SJCRH30 (cell line): Measurements from ENCODE around the gene TIE1. TPM values are rescaled to one million over a fixed set of nuclear protein-coding genes. Genes with fewer than 3 reads are reported as not detected.

Experiments
- DNase-seq, 2 experiments: peaks; one replicate each; pipeline ENCODE4 v3.0.0-alpha.2; 2015 to 2020
- H3K27ac ChIP-seq: fragments of 250-450 bp; sonication (Bioruptor Pico); 2 replicates; pipeline ENCODE4 v1.5.1; 2020; ENCODE audit warnings: mild to moderate bottlenecking, moderate library complexity
- H3K27me3 ChIP-seq: fragments of 250-450 bp; sonication (Bioruptor Pico); 2 replicates; pipeline ENCODE4 v1.5.1; 2020; ENCODE audit warnings: mild to moderate bottlenecking, moderate library complexity
- H3K36me3 ChIP-seq: fragments of 250-450 bp; sonication (Bioruptor Pico); 2 replicates; pipeline ENCODE4 v1.5.1; 2020; ENCODE audit warnings: mild to moderate bottlenecking, moderate library complexity
- H3K4me1 ChIP-seq: fragments of 250-450 bp; sonication (Bioruptor Pico); 2 replicates; pipeline ENCODE4 v1.5.1; 2020; ENCODE audit warnings: mild to moderate bottlenecking, moderate library complexity
- H3K4me3 ChIP-seq: fragments of 250-450 bp; sonication (Bioruptor Pico); 2 replicates; pipeline ENCODE4 v1.5.1; 2020; ENCODE audit warnings: mild to moderate bottlenecking, moderate library complexity
- H3K9me3 ChIP-seq: fragments of 250-450 bp; sonication (Bioruptor Pico); replicated peaks from 2 replicates; pipeline ENCODE4 v1.5.1; 2020; ENCODE audit warnings: mild to moderate bottlenecking, moderate library complexity
- total RNA-seq: library from RNA; depleted of rRNA; stranded (reverse); fragments of >200 nt; shearing (Covaris generic); gene quantifications from 2 replicates; pipeline ENCODE4 v1.2.3, GENCODE V29; 2014; rRNA removed

TIE1 gene
- total RNA-seq, 1 experiment from 2014 or later, result 1.5 TPM

DNA sequence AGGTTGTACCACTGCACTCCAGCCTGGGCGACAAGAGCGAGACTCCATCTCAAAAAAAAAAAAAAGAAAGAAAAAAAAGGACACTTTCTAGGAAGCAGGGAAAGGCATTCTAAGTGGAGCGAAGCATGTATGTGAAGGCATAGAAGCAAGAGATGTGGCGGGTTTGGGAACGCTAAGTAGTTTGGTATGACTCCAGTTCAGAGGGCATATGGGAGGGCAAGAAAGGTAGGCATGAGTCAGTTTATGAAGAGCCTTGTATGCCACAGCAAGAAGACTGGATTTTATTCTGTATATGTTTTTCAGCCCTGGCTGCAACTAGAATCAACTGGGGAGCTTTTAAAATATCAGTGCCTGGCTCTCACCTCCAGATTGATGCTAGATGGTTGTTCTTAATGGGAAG lies 71.4 kb downstream of the TIE1 start:
- Histone ChIP-seq H3K36me3 (no peaks in the 10 kb centered on the region), H3K27me3 (no peaks in the 10 kb centered on the region), H3K4me3 (no peak overlapping the region), H3K27ac (no peak overlapping the region), H3K9me3 (no peaks in the 10 kb centered on the region), H3K4me1 (peaks cover 3% of the 10 kb centered on the region; the same call in 1 of the 2 replicates)
- no peak for DNase-seq

Other genes with a start within 250 kb of the TIE1 start
- 95.8 and 97.2 TPM in 2 replicates for gene EBNA1BP2, start 128.7 kb upstream of the TIE1 start, total RNA-seq
- 0.04 TPM in 1 of 2 replicates, not detected in the other for gene CFAP57, start 128.7 kb upstream of the TIE1 start, total RNA-seq
- not detected in 2 replicates for gene TMEM125, start 31.0 kb upstream of the TIE1 start, total RNA-seq
- gene C1orf210, start 15.4 kb upstream of the TIE1 start, total RNA-seq, result not detected in 2 replicates
- not detected in 2 replicates for gene MPL, start 36.8 kb downstream of the TIE1 start, total RNA-seq
- 181 and 185 TPM in 2 replicates for gene CDC20, start 58.0 kb downstream of the TIE1 start, total RNA-seq
- gene ELOVL1, start 67.0 kb downstream of the TIE1 start, total RNA-seq, result 43.5 and 46.3 TPM in 2 replicates
- 33.9 and 39.3 TPM in 2 replicates for gene MED8, start 88.8 kb downstream of the TIE1 start, total RNA-seq
- gene SZT2, start 88.9 kb downstream of the TIE1 start, total RNA-seq, result 15.5 and 19.5 TPM in 2 replicates
- 0.23 TPM in 1 of 2 replicates, not detected in the other for gene HYI, start 152.9 kb downstream of the TIE1 start, total RNA-seq
- gene PTPRF, start 229.9 kb downstream of the TIE1 start, total RNA-seq, result 32.6 and 34.1 TPM in 2 replicates